SK-N-SH (cell line): ENCODE data around the gene COX14. TPM values are rescaled to one million over a fixed set of nuclear protein-coding genes. Genes with fewer than 3 reads are reported as not detected.

Experiments
- CTCF ChIA-PET: fragments of 300-600, 350-600 bp; formaldehyde crosslinking; extraction: SDS; loops from one replicate; lab custom pipeline; 2021; lab: Yijun Ruan, JAX
- POLR2A ChIA-PET: fragments of 350-600 bp; sonication (Branson Sonifier 250); formaldehyde crosslinking; extraction: SDS; loops from one replicate; lab custom pipeline; 2020; ENCODE audit warnings: antibody characterized with exemption, inconsistent platforms; lab: Yijun Ruan, JAX
- DNase-seq: peaks from one replicate; pipeline ENCODE4 v3.0.0; 2012
- H2AFZ ChIP-seq: fragments of 200-600 bp; sonication (generic); 2 replicates; pipeline ENCODE4 v1.8.1; 2016; ENCODE audit warnings: antibody characterized with exemption, mild to moderate bottlenecking, low read depth
- H3F3A ChIP-seq: fragments of 200-600 bp; sonication (generic); replicated peaks from 2 replicates; pipeline ENCODE3; 2016; ENCODE audit warnings: antibody characterized with exemption, mild to moderate bottlenecking; ENCODE audit not compliant: insufficient read depth
- H3K27ac ChIP-seq, 2 experiments: fragments of 200-500 bp in 1 of 2; fragments of 200-600 bp in 1 of 2; sonication (Bioruptor generic) in 1 of 2; sonication (generic), shearing (Covaris generic) in 1 of 2; 2 replicates each; pipeline versions ENCODE4 v1.5.1 to v1.6.1; 2014 to 2016; ENCODE audit warnings: low read depth in 2 of 2, inconsistent platforms in 1 of 2, low read length in 1 of 2, mild to moderate bottlenecking in 1 of 2, mixed read lengths in 1 of 2
- H3K27me3 ChIP-seq: fragments of 200-600 bp; sonication (generic), shearing (Covaris generic); 2 replicates; pipeline ENCODE4 v1.6.1; 2016; ENCODE audit warnings: mixed run types; ENCODE audit not compliant: insufficient read depth
- H3K36me3 ChIP-seq, 2 experiments: fragments of 200-500 bp in 1 of 2; fragments of 200-600 bp in 1 of 2; sonication (Bioruptor generic) in 1 of 2; sonication (generic) in 1 of 2; replicated peaks in 1 of 2; 2 replicates each; pipeline versions ENCODE3 to v1.5.1; 2014 to 2016; ENCODE audit warnings: low read length in 1 of 2, mild to moderate bottlenecking in 1 of 2; ENCODE audit not compliant: insufficient read depth in 2 of 2, control insufficient read depth in 1 of 2
- H3K4me1 ChIP-seq, 2 experiments: fragments of 200-500 bp in 1 of 2; fragments of 200-600 bp in 1 of 2; sonication (Bioruptor generic) in 1 of 2; sonication (generic), shearing (Covaris generic) in 1 of 2; 2 replicates each; pipeline versions ENCODE4 v1.5.1 to v1.6.1; 2014 to 2016; ENCODE audit warnings: low read depth in 1 of 2, low read length in 1 of 2, mixed run types in 1 of 2; ENCODE audit not compliant: insufficient read depth in 2 of 2, control insufficient read depth in 1 of 2
- H3K4me2 ChIP-seq: fragments of 200-600 bp; sonication (generic), shearing (Covaris generic); 2 replicates; pipeline ENCODE4 v1.6.1; 2017; ENCODE audit warnings: mixed run types
- H3K4me3 ChIP-seq, 2 experiments: fragments of 200-500 bp in 1 of 2; fragments of 200-600 bp in 1 of 2; sonication (Bioruptor generic) in 1 of 2; sonication (generic), shearing (Covaris generic) in 1 of 2; 2 replicates each; pipeline versions ENCODE4 v1.5.1 to v1.8.1; 2014 to 2016; ENCODE audit warnings: low read depth in 2 of 2, inconsistent platforms in 1 of 2, low read length in 1 of 2, mild to moderate bottlenecking in 1 of 2, mixed read lengths in 1 of 2, moderate library complexity in 1 of 2
- H3K79me2 ChIP-seq: fragments of 200-600 bp; sonication (generic); 2 replicates; pipeline ENCODE4 v1.8.1; 2017; ENCODE audit warnings: mild to moderate bottlenecking; ENCODE audit not compliant: insufficient read depth
- H3K9ac ChIP-seq: fragments of 200-600 bp; sonication (generic); 2 replicates; pipeline ENCODE4 v1.6.1; 2017; ENCODE audit warnings: mixed run types
- H3K9me2 ChIP-seq: fragments of 200-600 bp; sonication (generic); 2 replicates; pipeline ENCODE4 v1.6.1; 2017; ENCODE audit warnings: mixed run types
- H3K9me3 ChIP-seq: fragments of 200-600 bp; sonication (generic); 2 replicates; pipeline ENCODE4 v1.6.1; 2017; ENCODE audit warnings: mixed run types, mild to moderate bottlenecking, moderate library complexity
- H4K20me1 ChIP-seq: fragments of 200-600 bp; sonication (generic); 2 replicates; pipeline ENCODE4 v1.6.1; 2017; ENCODE audit warnings: mild to moderate bottlenecking, mixed run types; ENCODE audit not compliant: insufficient read depth
- CTCF ChIP-seq: fragments of 200-600 bp; sonication (generic); IDR thresholded peaks from 2 replicates; pipeline ENCODE4 v1.6.1; 2017; ENCODE audit warnings: antibody characterized with exemption, mild to moderate bottlenecking, moderate library complexity
- FOXM1 ChIP-seq: IDR thresholded peaks from 2 replicates; pipeline ENCODE4 v1.4.0; 2012; ENCODE audit warnings: low read depth, mild to moderate bottlenecking
- GABPA ChIP-seq: IDR thresholded peaks from 2 replicates; pipeline ENCODE4 v1.4.0; 2012; ENCODE audit warnings: low read depth, mild to moderate bottlenecking
- MAX ChIP-seq: IDR thresholded peaks from 2 replicates; pipeline ENCODE4 v1.4.0; 2012; ENCODE audit warnings: low read depth
- MEF2A ChIP-seq: IDR thresholded peaks from 2 replicates; pipeline ENCODE4 v1.4.0; 2012; ENCODE audit warnings: low read depth, borderline replicate concordance
- NFIC ChIP-seq: IDR thresholded peaks from 2 replicates; pipeline ENCODE4 v1.4.0; 2012; ENCODE audit warnings: borderline replicate concordance
- PBX3 ChIP-seq: IDR thresholded peaks from 2 replicates; pipeline ENCODE4; 2012
- POLR2AphosphoS5 ChIP-seq: IDR thresholded peaks from 2 replicates; pipeline ENCODE4 v1.6.1; 2012; ENCODE audit warnings: low read depth, low read length
- RAD21 ChIP-seq: IDR thresholded peaks from 2 replicates; pipeline ENCODE4 v1.6.1; 2012; ENCODE audit warnings: mild to moderate bottlenecking, low read length
- RFX5 ChIP-seq: IDR thresholded peaks from 2 replicates; pipeline ENCODE4 v1.6.1; 2012; ENCODE audit warnings: mild to moderate bottlenecking, improper control_type of control experiment, low read length
- USF1 ChIP-seq: IDR thresholded peaks from 2 replicates; pipeline ENCODE4 v1.4.0; 2012; ENCODE audit warnings: low read depth, borderline replicate concordance
- USF2 ChIP-seq: fragments of 150-350 bp; IDR thresholded peaks from 2 replicates; pipeline ENCODE4 v1.6.1; 2017; ENCODE audit warnings: antibody characterized with exemption, low read length, low read depth, borderline replicate concordance
- WGBS: methylation state at CpG from one replicate; pipeline ENCODE4 v1.1.6; 2017; ENCODE audit warnings: low lambda C conversion rate; 5-methylcytosine and 5-hydroxymethylcytosine counted together
- polyA plus RNA-seq, 3 experiments: library from polyadenylated mRNA; depleted of rRNA; stranded (reverse); fragments of >200 nt; gene quantifications; 2 replicates each; pipeline ENCODE4 v1.2.3, GENCODE V29; 2012

The COX14 gene
- polyA plus RNA-seq, 1 of the 3 experiments (the other 2 are of a cell fraction), result 204 TPM

- no peak overlapping the region for H2AFZ ChIP-seq
- DNase-seq, result no peak
- no peaks in the 10 kb centered on the region for H3K9me3 ChIP-seq
- TF ChIP-seq MEF2A (no peak), NFIC (no peak), POLR2AphosphoS5 (no peak), GABPA (no peak), CTCF (no peak), PBX3 (no peak), USF1 (no peak), RAD21 (no peak)
- no peak overlapping the region for H3K27ac ChIP-seq
- H3K4me3 ChIP-seq, result no peak overlapping the region
- no peak overlapping the region for H3K4me2 ChIP-seq
- ChIA-PET POLR2A (no interaction called here), CTCF (interaction anchor here (1.1 to 37.6 kb wide), 10 partner anchors 9 to 1088 kb away, joined by 3 to 1401 read pairs (median 9); partner anchors contain the start of genes AQP5, AQP6, COX14 and SMARCD1)
- no peaks in the 10 kb centered on the region for H4K20me1 ChIP-seq
- WGBS, result 100% methylated on average over 1 of the region's 1 CpG
- H3K36me3 ChIP-seq, result no peaks in the 10 kb centered on the region
- no peaks in the 10 kb centered on the region for H3K27me3 ChIP-seq
- no peaks in the 10 kb centered on the region for H3K79me2 ChIP-seq
- no peak overlapping the region for H3K9ac ChIP-seq
- H3K9me2 ChIP-seq, result no peaks in the 10 kb centered on the region
- H3F3A ChIP-seq, result no peaks in the 10 kb centered on the region
- peaks cover 0 to 7% of the 10 kb centered on the region in 2 experiments; a peak in 1 of 4 replicates for H3K4me1 ChIP-seq
Measured at GRCh38 chr12:50075808-50076170, 36.2 kb upstream of the COX14 start.

GRCh38 chr12:50077099-50077498 is 34.9 kb upstream of the COX14 start:
- no peak overlapping the region for H3K4me3 ChIP-seq
- no peaks in the 10 kb centered on the region for H3K36me3 ChIP-seq
- no peaks in the 10 kb centered on the region for H4K20me1 ChIP-seq
- TF ChIP-seq MAX, result no peak
- TF ChIP-seq USF2, result no peak
- no peak for TF ChIP-seq POLR2AphosphoS5
- no peak for TF ChIP-seq PBX3
- TF ChIP-seq FOXM1, result no peak
- TF ChIP-seq RFX5, result no peak
- no peak overlapping the region for H3K4me2 ChIP-seq
- no peaks in the 10 kb centered on the region for H3K27me3 ChIP-seq
- no peaks in the 10 kb centered on the region for H3K9me2 ChIP-seq
- H3F3A ChIP-seq, result no peaks in the 10 kb centered on the region
- DNase-seq, result no peak
- POLR2A ChIA-PET, result no interaction called here
- no peaks in the 10 kb centered on the region for H3K9me3 ChIP-seq
- H3K79me2 ChIP-seq, result no peaks in the 10 kb centered on the region
- peaks cover 0 to 7% of the 10 kb centered on the region in 2 experiments; a peak in 1 of 4 replicates for H3K4me1 ChIP-seq
- no peak overlapping the region for H3K27ac ChIP-seq
- CTCF ChIA-PET, result interaction anchor here (1.3 to 37.6 kb wide), 4 partner anchors 8 to 110 kb away, joined by 5 to 1401 read pairs (median 8); partner anchors contain the start of genes AQP5, AQP6 and SMARCD1
- no peak overlapping the region for H2AFZ ChIP-seq
- no peak overlapping the region for H3K9ac ChIP-seq
- 85% methylated on average over 12 of the region's 12 CpGs for WGBS
